SIG-M5 treated with dmso at 0.1 percent for 504 hours (cell line): ENCODE data around the gene H2AZ1.

ENCODE experiments used
- DNase-seq: peaks from one replicate; lab custom pipeline; 2025; ENCODE audit not compliant: unreplicated experiment; lab: John Stamatoyannopoulos, UW

H2AZ1 gene

DNA sequence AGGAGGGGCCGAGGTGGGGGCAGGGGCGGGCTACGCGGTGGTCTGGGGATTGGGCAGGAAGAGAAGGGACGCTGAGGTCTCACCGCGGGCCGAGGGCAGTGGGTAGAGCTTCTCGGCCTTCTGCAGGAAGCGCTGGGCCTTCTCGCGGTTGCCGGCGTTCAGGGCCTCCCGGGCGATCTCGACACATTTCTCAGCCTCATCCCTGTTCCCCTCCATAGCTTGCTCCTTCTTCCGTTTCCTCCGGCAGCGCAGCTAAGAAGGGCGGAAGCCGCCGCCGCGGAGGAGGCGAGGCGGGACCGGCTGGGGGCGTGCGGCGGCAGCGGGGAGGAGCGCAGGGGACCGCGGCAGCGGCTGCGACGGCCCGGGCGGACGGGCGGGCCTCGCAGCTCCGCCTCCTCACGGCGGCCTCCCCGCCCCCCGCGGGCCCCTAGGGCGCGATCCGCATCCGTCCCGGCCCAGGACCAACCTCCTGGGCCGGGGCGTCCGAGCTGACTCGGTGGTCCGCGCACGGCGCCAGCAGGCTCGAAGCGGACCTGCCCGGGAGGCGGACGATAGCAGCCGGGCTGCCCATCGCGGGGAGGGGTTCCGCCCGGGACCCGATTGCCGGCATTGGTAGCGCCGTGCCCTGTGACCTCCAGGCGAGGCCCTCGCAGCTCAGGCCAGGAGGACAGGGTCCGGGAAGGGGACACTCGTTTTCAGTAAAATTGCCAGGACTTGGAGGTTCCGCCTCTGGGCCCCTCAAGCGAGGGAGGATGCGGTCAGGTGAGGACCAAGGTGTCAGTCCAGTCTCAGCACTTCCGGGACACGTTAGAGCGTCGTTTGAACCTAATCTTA lies 3.5 kb downstream of the H2AZ1 start, which contains the start of gene DNAJB14:
TSS of gene DNAJB14 (minus strand) at position 263 of the 834 bp plus-strand sequence. CDS start at position 216, 47 bp downstream.
- DNase-seq: peak; percentile 74

DNA sequence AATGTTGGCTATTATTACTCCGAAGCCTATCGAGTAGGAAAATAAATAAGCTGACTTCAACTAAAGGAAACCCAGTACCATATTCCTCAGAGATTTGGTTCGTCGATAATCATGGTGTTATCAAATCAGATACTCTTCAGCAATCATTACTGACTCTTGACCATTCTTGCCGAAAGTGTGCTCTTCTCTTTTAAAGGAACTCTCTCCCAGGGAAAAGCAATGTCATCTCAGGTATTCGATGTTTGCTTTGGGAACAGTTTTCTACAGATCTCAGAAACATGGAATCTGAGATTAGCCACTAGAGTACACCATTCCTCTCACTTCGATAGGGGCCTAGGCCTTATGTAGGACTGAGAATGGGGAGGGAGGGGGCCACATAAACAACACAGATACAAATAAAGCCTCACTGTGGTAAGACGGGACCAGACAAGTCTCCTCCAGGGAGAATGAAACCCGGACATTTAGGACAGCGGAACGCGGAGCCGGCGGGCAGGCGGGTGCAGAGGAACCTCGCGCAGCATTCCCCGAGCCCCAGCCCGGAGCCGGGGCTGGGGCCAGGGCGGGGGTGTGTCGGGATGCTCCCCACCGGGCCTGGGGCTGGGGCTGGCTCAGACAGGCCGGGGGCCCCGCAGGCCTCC lies 4.2 kb downstream of the H2AZ1 start:
- DNase-seq: peak; percentile 17

DNA sequence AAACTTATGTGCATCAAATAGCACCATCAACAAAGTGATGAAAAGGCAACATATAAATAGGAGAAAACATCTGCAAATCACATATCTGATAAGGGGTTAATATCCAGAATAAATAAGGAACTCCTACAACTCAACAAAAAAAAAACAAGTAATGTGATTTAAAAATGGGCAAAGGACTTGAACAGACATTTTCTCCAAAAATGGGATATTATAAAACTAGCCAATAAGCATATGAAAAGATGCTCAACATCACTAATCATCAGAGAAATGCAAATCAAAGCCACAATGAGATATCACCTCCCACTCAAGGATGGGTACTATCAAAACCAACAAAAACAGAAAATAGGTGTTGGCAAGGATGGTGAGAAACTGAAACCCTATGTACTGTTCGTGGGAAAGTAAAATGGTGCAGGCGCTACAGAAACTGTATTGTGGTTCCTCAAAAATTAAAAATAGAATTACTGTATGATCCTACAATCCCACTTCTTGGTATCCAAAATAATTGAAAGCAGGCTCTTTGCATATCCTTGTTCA lies 6.1 kb downstream of the H2AZ1 start:
- no peak for DNase-seq

DNA sequence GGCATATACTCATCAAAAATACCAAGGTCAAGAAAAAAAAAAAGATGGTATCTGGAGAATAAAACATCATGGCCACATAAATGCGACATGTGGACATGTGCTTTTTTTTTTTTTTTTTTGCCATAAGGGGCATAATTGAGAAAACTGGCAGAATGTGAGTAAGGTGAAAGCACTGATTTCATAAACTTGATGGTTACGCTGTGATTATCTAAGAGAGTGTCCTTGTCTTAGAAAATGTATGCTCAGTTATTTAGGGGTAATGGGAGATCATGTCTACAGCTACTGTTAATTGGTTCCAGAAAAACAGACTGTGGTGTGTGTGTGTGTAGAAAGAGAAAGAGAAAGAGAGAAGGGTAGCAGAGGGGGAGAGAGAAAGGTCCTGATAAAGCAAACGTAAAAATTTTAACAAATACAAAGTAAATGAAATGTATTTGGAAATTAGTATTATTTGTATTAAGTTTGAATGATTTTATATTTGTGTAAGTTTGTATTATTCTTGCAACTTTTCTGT lies 11.8 kb downstream of the H2AZ1 start:
- no peak for DNase-seq

DNA sequence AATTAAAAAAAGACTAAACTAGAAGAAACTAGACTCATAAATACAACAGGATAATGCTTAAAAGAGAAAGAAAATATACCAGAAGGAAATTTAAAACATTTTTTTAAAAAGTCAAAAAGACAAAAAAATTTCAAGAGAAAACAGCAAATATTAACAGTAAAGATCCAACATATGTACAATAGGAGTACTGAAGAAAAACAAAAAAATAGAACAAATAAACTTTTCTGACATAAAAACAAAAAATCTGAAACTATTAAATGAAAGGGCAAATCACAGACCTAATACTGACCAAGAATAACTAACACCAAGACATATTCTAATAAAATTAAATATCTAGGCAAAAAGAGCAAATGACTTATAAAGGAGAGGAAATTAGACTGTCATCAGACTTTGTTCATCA lies 15.2 kb downstream of the H2AZ1 start:
- no peak for DNase-seq

DNA sequence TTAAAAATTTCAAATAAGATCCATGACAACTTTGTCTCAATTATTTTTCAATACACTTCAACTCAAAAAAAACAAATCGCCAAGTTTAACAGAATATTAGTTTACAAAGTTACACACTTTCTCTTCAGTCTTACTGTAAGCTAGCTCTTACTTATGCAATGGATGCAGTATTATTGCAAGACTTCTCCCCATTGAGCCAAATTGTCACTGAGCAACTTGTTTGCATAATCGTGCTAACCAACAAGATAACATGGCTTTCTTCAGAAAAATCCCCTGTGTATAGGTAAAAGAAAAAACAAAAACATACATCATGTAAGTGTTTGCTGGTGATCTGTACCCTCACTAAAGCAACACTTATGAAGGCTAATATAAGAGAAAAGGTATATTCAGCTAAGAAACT lies 22.5 kb downstream of the H2AZ1 start:
- DNase-seq: no peak

DNA sequence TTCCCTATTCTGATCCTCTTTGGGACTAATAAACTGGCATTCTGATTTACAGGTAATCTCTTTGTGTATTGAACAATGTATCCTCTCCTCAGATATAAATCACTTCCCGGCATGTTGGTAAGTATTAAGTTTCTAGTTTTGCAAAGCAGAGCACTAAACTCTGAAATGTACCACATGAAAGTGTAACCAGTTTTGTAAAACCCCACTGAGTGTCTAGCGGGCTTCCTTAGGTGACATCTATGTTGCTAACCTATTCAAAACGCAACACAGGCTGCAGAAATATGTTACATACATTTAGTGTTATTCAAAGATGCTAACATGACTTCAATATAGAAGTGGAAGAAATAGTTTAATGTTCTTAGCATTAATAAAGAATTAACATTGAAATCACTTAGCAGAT lies 28.9 kb downstream of the H2AZ1 start:
- no peak for DNase-seq

DNA sequence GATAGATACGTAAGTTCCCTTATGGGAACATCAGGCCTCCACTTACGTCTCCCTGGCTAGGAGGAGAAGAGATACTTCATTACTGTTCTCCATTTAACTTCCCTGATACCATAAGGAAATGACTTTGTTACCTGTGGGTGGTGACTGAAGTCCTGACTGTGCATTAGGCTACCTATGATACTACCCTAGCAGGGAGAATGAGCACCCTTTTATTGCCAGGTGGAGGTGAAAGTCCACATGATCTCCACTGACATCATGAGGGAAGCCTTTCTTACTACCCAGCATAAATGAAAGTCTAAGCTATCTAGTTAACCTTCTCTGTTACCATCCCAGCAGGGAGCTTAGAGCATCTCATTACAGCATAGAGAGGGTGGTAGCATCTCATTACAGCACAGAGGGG lies 31.4 kb downstream of the H2AZ1 start:
- no peak for DNase-seq

DNA sequence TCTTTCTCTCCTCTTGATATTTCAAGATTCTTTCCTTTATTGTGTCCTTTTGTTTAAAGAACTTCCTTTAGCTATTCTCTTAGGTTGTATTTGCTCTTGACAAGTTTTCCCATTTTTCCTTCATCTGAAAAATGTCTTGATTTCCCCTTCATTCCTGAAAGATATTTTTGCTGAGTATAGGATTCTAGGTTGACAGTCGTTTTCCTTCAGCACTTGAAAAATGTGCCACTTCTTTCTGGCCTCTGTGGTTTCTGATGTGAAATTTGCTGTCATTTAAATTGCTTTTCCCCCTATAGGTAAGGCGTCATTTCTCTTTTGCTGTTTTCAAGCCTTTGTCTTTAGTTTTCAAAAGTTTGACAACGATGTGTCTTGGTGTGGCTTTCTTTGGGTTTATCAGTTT lies 32.5 kb downstream of the H2AZ1 start:
- no peak for DNase-seq

DNA sequence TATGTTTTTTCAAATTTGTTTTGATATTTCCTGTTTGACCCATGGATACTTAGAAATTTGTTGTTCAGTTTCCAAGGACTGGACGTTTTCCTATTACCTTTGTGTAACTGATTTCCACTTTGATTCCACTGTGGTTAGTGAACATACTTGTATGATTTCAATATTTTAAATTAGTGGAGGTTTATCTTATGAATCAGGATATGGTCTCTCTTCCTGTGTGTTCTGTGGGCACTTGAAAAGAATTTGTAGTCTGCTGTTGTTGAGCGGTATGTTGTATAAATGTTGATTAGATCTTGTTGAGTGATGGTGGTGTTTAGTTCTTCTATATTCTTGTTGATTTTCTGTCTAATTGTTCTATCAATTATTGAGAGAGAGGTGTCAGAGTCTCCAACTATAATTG lies 34.6 kb downstream of the H2AZ1 start:
- DNase-seq: no peak
